Measurements from ENCODE around the gene DPEP2. TPM values are rescaled to one million over a fixed set of nuclear protein-coding genes. Genes with fewer than 3 reads are reported as not detected.
"Not testable (repeated sequence)": the region's sequence is repeated elsewhere in the genome, so short reads cannot be mapped to it uniquely, and the experiment has no call there.

Gene DPEP2
- polyA plus RNA-seq, 3 donors: 0.51 to 0.86 (median 0.62) TPM

DNA sequence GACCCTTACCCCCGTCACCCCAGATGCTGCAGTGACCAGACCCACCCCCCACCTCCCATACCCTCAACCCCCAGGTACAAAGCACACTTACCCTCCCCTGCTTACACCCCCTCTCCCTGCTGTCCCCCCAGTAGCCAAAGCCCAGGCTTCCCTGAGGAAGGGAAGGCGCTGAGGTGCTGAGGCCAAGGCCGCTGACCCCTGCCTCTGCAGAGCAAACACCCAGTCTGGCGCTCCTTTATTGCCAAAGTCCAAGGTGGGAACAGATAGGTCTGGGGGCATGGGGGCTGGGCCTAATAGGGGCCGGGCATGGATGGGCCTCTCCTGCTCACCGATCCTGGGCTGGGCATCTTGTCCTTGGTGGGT is 56.0 kb downstream of the DPEP2 start:
- DNase-seq (ENCODE audit: extremely low read depth in 1 of 11, low read depth in 9 of 11, low spot score in 4 of 11): no peak

GRCh38 chr16:67942510-67943255 is 56.6 kb downstream of the DPEP2 start:
- DNase-seq (ENCODE audit: extremely low read depth in 1 of 11, low read depth in 9 of 11, low spot score in 4 of 11): no peak

DNA sequence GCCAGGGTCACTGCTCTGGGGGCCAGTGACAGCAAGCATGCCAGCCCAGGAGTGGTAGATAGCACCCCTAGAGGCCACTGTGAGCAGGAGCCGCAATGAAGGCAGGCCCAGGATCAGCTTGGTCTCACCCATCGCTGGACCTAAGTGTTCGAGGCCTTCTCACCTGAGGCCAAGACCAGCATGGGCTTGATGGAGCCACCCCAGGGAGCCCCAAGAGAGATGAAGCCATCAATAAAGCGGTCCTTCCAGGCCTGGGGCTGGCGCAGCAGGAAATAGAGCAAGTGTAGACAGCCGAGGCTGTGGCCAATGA is 57.1 kb downstream of the DPEP2 start:
- peak in 1 of 11 donors; percentile 18 for DNase-seq (ENCODE audit: extremely low read depth in 1 of 11, low read depth in 9 of 11, low spot score in 4 of 11)

- no peak for DNase-seq (ENCODE audit: extremely low read depth in 1 of 11, low read depth in 9 of 11, low spot score in 4 of 11)
These were observed 57.6 kb downstream of the DPEP2 start for GRCh38 chr16:67941469-67942199.

DNA sequence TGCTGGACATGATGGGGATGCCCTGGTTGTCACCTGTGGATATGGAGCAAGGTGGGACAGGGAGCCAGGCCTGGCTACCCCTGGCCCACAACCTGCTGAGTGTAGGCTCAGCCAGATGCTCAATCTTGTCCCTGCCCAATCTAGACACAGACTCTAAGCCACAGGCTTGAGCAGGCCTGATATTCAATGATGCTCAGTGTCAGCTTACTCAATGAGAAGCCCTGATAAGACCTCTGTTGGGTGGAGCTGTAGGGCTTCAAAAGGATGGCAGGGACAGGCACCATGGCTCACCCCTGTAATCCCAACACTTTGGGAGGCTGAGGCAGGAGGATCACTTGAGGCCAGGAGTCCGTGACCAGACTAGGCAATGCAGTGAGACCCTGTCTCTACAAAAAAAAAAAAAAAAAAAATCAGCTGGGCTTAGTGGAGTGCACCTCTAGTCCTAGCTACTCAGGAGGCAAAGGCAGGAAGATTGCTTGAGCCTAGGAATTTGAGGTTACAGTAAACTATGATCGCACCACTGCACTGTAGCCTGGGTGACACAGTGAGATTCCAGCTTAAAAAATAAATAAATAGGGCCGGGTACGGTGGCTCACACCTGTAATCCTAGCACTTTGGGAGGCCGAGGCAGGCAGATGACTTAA is 58.7 kb downstream of the DPEP2 start:
- DNase-seq (ENCODE audit: extremely low read depth in 1 of 11, low read depth in 9 of 11, low spot score in 4 of 11): no peak

GRCh38 chr16:67939507-67940445 is 59.5 kb downstream of the DPEP2 start:
- DNase-seq (ENCODE audit: extremely low read depth in 1 of 11, low read depth in 9 of 11, low spot score in 4 of 11): no peak

DNA sequence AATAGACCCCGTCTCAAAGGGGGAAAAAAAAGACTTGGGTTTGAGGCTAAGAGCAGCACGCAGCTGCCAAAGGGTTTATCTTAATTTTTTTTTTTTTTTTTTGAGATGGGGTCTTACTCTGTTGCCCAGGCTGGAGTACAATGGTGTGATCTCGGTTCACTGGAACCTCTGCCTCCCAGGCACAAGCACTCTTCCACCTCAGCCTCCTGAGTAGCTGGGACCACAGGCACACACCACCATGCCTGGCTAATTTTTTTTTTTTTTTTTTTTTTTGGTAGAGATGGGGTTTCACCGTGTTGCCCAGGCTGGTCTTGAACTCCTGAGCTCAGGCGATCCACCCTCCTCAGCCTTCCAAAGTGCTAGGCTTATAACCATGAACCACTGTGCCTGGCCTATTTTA is 61.6 kb downstream of the DPEP2 start:
- not testable (repeated sequence) for DNase-seq (ENCODE audit: extremely low read depth in 1 of 11, low read depth in 9 of 11, low spot score in 4 of 11)

Other genes starting within 250 kb of the DPEP2 start
- gene RANBP10, start 192.9 kb downstream of the DPEP2 start, polyA plus RNA-seq (ENCODE audit: insufficient read length in 3 of 3): 10 to 100 TPM; 22.7 to 30.4 (median 25.2) TPM
- gene TSNAXIP1, start 192.6 kb downstream of the DPEP2 start, polyA plus RNA-seq (ENCODE audit: insufficient read length in 3 of 3): 1 to 10 TPM; 6.9 to 9.4 (median 7.6) TPM
- gene THAP11, start 157.2 kb downstream of the DPEP2 start, polyA plus RNA-seq (ENCODE audit: insufficient read length in 3 of 3): 10 to 100 TPM; 26.6 to 36.3 (median 28.1) TPM
- 100 to 1,000 TPM; 115 to 139 (median 129) TPM for gene NUTF2, start 152.6 kb downstream of the DPEP2 start, polyA plus RNA-seq (ENCODE audit: insufficient read length in 3 of 3)
- gene CENPT, start 151.8 kb downstream of the DPEP2 start, polyA plus RNA-seq (ENCODE audit: insufficient read length in 3 of 3): 10 to 100 TPM; 43.0 to 59.6 (median 53.3) TPM
- 100 to 1,000 TPM in 1 of 3 donors, 10 to 100 TPM in 2; 91.3 to 106 (median 95.3) TPM for gene EDC4, start 126.4 kb downstream of the DPEP2 start, polyA plus RNA-seq (ENCODE audit: insufficient read length in 3 of 3)
- under 1 TPM in 2 of 3 donors, not detected in 1; 0.43 to 0.70 TPM for gene NRN1L, start 114.6 kb downstream of the DPEP2 start, polyA plus RNA-seq (ENCODE audit: insufficient read length in 3 of 3)
- 10 to 100 TPM; 31.2 to 40.9 (median 34.1) TPM for gene PSKH1, start 106.2 kb downstream of the DPEP2 start, polyA plus RNA-seq (ENCODE audit: insufficient read length in 3 of 3)
- 1 to 10 TPM; 4.0 to 7.6 (median 6.2) TPM for gene CTRL, start 67.6 kb downstream of the DPEP2 start, polyA plus RNA-seq (ENCODE audit: insufficient read length in 3 of 3)
- gene PSMB10, start 62.6 kb downstream of the DPEP2 start, polyA plus RNA-seq (ENCODE audit: insufficient read length in 3 of 3): 10 to 100 TPM; 15.9 to 31.1 (median 28.4) TPM
- gene LCAT, start 55.4 kb downstream of the DPEP2 start, polyA plus RNA-seq (ENCODE audit: insufficient read length in 3 of 3): 10 to 100 TPM; 16.1 to 29.5 (median 21.2) TPM
- gene SLC12A4, start 30.8 kb downstream of the DPEP2 start, polyA plus RNA-seq (ENCODE audit: insufficient read length in 3 of 3): 10 to 100 TPM; 28.8 to 38.9 (median 35.6) TPM
- under 1 TPM in 2 of 3 donors, not detected in 1; 0.14 to 0.16 TPM for gene DPEP3, start 19.0 kb downstream of the DPEP2 start, polyA plus RNA-seq (ENCODE audit: insufficient read length in 3 of 3)
- gene DPEP2NB, start 16.4 kb upstream of the DPEP2 start, polyA plus RNA-seq (ENCODE audit: insufficient read length in 3 of 3): not detected
- 10 to 100 TPM in 2 of 3 donors, 1 to 10 TPM in 1; 9.3 to 11.3 (median 10.1) TPM for gene DDX28, start 23.7 kb upstream of the DPEP2 start, polyA plus RNA-seq (ENCODE audit: insufficient read length in 3 of 3)
- gene DUS2, start 23.8 kb upstream of the DPEP2 start, polyA plus RNA-seq (ENCODE audit: insufficient read length in 3 of 3): 10 to 100 TPM; 13.7 to 17.9 (median 17.5) TPM
- 10 to 100 TPM; 28.8 to 37.0 (median 35.7) TPM for gene NFATC3, start 85.9 kb upstream of the DPEP2 start, polyA plus RNA-seq (ENCODE audit: insufficient read length in 3 of 3)
- 10 to 100 TPM; 23.0 to 40.0 (median 27.1) TPM for gene ESRP2, start 236.6 kb upstream of the DPEP2 start, polyA plus RNA-seq (ENCODE audit: insufficient read length in 3 of 3)
- gene PLA2G15, start 245.9 kb upstream of the DPEP2 start, polyA plus RNA-seq (ENCODE audit: insufficient read length in 3 of 3): 10 to 100 TPM; 20.3 to 23.7 (median 23.4) TPM